Glutamatergic neuron (in vitro differentiated cells): ENCODE measurements around the gene ACAA1. TPM values are rescaled to one million over a fixed set of nuclear protein-coding genes. Genes with fewer than 3 reads are reported as not detected.

Experiments
- DNase-seq: peaks from one replicate; pipeline ENCODE4 v3.0.0; 2022
- H3K27ac Mint-ChIP-seq: one replicate; pipeline ENCODE4 v1.8.0; 2020; ENCODE audit warnings: mild to moderate bottlenecking, mixed read lengths, inconsistent platforms; ENCODE audit not compliant: unreplicated experiment
- H3K27me3 Mint-ChIP-seq: one replicate; pipeline ENCODE4 v1.8.0; 2020; ENCODE audit warnings: mild to moderate bottlenecking, moderate library complexity, mixed read lengths, inconsistent platforms; ENCODE audit not compliant: unreplicated experiment
- H3K36me3 Mint-ChIP-seq: one replicate; pipeline ENCODE4 v1.8.0; 2020; ENCODE audit warnings: mild to moderate bottlenecking, mixed read lengths, inconsistent platforms; ENCODE audit not compliant: unreplicated experiment
- H3K4me1 Mint-ChIP-seq: one replicate; pipeline ENCODE4 v1.8.0; 2020; ENCODE audit warnings: mild to moderate bottlenecking, low read depth, mixed read lengths, inconsistent platforms; ENCODE audit not compliant: unreplicated experiment
- H3K4me3 Mint-ChIP-seq: one replicate; pipeline ENCODE4 v1.8.0; 2020; ENCODE audit warnings: mild to moderate bottlenecking, mixed read lengths, inconsistent platforms; ENCODE audit not compliant: unreplicated experiment
- H3K9me3 Mint-ChIP-seq: one replicate; pipeline ENCODE4 v1.8.0; 2020; ENCODE audit warnings: mild to moderate bottlenecking, moderate library complexity, mixed read lengths, inconsistent platforms; ENCODE audit not compliant: unreplicated experiment
- CTCF ChIP-seq: fragments of 200-600 bp; sonication (generic); IDR thresholded peaks from one replicate; pipeline ENCODE4 v1.5.0; 2021; ENCODE audit not compliant: partially characterized antibody, unreplicated experiment
- total RNA-seq: library from RNA; stranded (reverse); fragmentation: NEBNext Ultra II Directional; extraction: Animal tissue kit (Norgen Biotek cat#: 25700); gene quantifications from one replicate; pipeline ENCODE4 v1.2.1, GENCODE V29; 2021; ENCODE audit not compliant: unreplicated experiment

The ACAA1 gene
- total RNA-seq, 1 donor from 2014 or later: 89.8 TPM

- TF ChIP-seq CTCF: no peak
- no peaks in the 10 kb centered on the region for H3K36me3 Mint-ChIP-seq
- H3K4me1 Mint-ChIP-seq: peaks cover 36% of the 10 kb centered on the region
- H3K27me3 Mint-ChIP-seq: peaks cover 4% of the 10 kb centered on the region
- no peak for DNase-seq
- H3K9me3 Mint-ChIP-seq: peaks cover 4% of the 10 kb centered on the region
- peak overlapping the region; percentile 33 for H3K4me3 Mint-ChIP-seq
- H3K27ac Mint-ChIP-seq: no peak overlapping the region
Observed at GRCh38 chr3:38170722-38171121, 33.8 kb upstream of the ACAA1 start.

DNA sequence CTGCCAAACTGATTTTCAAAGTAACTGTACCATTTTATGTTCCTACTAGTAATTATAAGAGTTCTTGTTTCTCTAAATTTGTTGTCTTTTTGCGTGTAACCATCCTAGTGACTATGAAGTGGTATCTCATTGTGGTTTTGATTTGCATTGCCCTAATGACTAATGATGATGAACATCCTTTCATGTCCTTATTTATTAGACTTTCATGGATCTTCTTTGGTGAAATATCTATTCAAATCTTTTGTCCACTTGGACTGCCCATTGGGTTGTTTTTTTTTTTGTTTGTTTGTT is 32.0 kb upstream of the ACAA1 start:
- H3K27me3 Mint-ChIP-seq: peaks cover 8% of the 10 kb centered on the region
- H3K4me1 Mint-ChIP-seq: peaks cover 30% of the 10 kb centered on the region
- H3K27ac Mint-ChIP-seq: no peak overlapping the region
- H3K36me3 Mint-ChIP-seq: no peaks in the 10 kb centered on the region
- peaks cover 11% of the 10 kb centered on the region for H3K9me3 Mint-ChIP-seq
- DNase-seq: no peak
- TF ChIP-seq CTCF: no peak
- no peak overlapping the region for H3K4me3 Mint-ChIP-seq

DNA sequence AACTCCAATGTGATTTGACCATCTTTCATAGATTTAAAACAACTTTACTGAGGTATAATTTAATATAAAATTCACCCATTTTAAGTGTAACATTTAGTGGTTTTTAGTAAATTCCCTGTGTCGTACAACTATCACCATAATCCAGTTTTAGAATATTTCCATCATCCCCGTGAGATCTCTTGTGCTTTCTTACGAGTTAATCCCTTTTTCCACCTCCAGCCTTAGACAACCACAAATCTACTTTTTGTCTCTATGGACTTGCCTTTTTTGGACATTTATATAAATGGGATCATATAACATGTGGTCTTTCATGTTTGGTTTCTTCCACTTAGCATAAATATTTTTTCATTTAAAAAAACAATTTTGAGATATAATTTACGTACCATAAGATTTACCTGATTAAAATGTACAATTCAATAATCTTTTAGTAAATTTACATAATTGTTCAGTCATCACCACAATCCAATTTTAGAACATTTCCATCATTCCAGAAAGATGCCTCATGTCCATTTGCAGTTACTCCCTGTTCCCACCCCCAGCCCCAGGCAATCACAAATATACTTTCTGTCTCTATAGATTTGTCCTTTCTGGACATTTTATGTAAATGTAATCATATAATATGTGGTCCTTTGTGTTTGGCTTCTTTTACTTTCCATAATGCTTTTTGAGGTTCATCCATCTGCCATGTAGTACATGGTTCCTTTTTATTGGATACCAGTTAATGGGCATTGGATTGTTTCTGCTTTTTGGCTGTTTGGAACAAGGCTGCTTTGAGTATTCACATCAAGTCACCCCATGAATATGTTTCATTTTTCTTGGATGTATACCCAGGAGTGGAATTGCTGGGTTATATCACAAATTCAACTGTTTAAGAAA is 31.5 kb upstream of the ACAA1 start:
- Mint-ChIP-seq H3K36me3 (no peaks in the 10 kb centered on the region), H3K9me3 (peaks cover 11% of the 10 kb centered on the region), H3K27me3 (peaks cover 8% of the 10 kb centered on the region), H3K4me1 (peaks cover 26% of the 10 kb centered on the region), H3K27ac (no peak overlapping the region), H3K4me3 (peak overlapping the region; percentile 81)
- TF ChIP-seq CTCF: no peak
- no peak for DNase-seq

- DNase-seq: no peak
- Mint-ChIP-seq H3K27ac (no peak overlapping the region), H3K4me3 (peak overlapping the region; percentile 81), H3K36me3 (no peaks in the 10 kb centered on the region), H3K4me1 (peaks cover 26% of the 10 kb centered on the region), H3K27me3 (peaks cover 8% of the 10 kb centered on the region), H3K9me3 (peaks cover 11% of the 10 kb centered on the region)
- no peak for TF ChIP-seq CTCF
Observed at GRCh38 chr3:38167591-38167990, 30.7 kb upstream of the ACAA1 start.

GRCh38 chr3:38165722-38166387 is 28.9 kb upstream of the ACAA1 start:
- peaks cover 8% of the 10 kb centered on the region for H3K27me3 Mint-ChIP-seq
- peak; percentile 74 for DNase-seq
- no peak for TF ChIP-seq CTCF
- peaks cover 11% of the 10 kb centered on the region for H3K9me3 Mint-ChIP-seq
- H3K4me1 Mint-ChIP-seq: peaks cover 21% of the 10 kb centered on the region
- H3K27ac Mint-ChIP-seq: peak overlapping the region; percentile 97
- H3K36me3 Mint-ChIP-seq: no peaks in the 10 kb centered on the region
- peak overlapping the region; percentile 81 for H3K4me3 Mint-ChIP-seq
